G401 (cell line): ENCODE data around the gene NPY4R2. TPM values are rescaled to one million over a fixed set of nuclear protein-coding genes. Genes with fewer than 3 reads are reported as not detected.
"Not testable (repeated sequence)": the region's sequence is repeated elsewhere in the genome, so short reads cannot be mapped to it uniquely, and the experiment has no call there.

Source experiments
- DNase-seq: peaks from one replicate; pipeline ENCODE4 v3.0.0-alpha.2; 2015; ENCODE audit warnings: low spot score
- in situ Hi-C: cut with HindIII; loops from 2 replicates; pipeline ENCODE4 v1.10.0; 2016; ENCODE audit warnings: low sequenced_read_pairs, mixed read lengths
- total RNA-seq: library from RNA; depleted of rRNA; stranded (reverse); fragments of >200 nt; shearing (Covaris generic); gene quantifications from 2 replicates; pipeline ENCODE4 v1.2.3, GENCODE V29; 2014; rRNA removed

Gene NPY4R2, protein sequence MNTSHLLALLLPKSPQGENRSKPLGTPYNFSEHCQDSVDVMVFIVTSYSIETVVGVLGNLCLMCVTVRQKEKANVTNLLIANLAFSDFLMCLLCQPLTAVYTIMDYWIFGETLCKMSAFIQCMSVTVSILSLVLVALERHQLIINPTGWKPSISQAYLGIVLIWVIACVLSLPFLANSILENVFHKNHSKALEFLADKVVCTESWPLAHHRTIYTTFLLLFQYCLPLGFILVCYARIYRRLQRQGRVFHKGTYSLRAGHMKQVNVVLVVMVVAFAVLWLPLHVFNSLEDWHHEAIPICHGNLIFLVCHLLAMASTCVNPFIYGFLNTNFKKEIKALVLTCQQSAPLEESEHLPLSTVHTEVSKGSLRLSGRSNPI
- not detected in 2 replicates for total RNA-seq

DNA sequence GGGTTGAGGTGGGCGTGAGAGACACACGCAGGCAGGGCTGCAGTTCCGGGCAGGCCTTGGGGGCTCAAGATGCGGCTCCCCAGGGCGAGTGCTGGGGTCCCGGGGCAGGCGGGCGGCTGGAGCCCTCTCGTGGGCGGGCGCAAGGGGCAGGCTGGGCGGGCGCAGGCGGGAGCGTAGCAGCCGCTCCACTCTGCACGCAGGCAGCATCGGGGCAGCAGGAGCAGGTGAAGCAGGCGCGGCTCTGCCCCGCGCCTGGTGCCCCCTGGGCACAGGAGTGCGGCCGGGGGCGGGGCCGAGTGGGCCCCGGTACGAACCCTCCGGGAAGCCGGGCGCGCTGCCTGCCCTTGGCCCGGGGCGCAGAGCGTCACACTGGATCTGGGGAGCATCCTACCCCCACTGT is at the start of gene NPY4R2:
Gene NPY4R2 (plus strand): TSS at position 188 of the 400 bp plus-strand sequence. CDS start 3,326 bp downstream, outside the sequence.
- DNase-seq, in situ Hi-C loops: not testable (repeated sequence)

DNA sequence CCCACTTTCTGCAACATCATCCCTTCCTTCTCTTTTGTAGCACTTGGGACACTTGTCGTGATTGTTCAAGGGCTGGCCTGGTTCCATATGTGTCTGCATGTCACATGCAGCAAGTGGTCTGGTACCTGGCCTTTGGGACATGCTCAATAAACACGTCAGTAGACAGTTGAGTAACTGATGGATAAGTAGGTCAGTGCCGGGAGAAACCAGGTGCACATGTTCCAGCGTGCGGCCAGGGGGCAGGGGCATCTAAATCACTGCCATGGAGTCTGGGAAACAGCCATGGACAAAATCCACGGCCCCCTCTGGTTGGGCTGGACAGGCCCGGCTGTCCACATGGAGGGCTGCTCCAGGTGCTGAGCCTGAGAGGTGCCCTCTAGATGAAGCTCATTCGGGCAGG is 47.6 kb upstream of the NPY4R2 start:
- DNase-seq, in situ Hi-C loops: not testable (repeated sequence)

DNA sequence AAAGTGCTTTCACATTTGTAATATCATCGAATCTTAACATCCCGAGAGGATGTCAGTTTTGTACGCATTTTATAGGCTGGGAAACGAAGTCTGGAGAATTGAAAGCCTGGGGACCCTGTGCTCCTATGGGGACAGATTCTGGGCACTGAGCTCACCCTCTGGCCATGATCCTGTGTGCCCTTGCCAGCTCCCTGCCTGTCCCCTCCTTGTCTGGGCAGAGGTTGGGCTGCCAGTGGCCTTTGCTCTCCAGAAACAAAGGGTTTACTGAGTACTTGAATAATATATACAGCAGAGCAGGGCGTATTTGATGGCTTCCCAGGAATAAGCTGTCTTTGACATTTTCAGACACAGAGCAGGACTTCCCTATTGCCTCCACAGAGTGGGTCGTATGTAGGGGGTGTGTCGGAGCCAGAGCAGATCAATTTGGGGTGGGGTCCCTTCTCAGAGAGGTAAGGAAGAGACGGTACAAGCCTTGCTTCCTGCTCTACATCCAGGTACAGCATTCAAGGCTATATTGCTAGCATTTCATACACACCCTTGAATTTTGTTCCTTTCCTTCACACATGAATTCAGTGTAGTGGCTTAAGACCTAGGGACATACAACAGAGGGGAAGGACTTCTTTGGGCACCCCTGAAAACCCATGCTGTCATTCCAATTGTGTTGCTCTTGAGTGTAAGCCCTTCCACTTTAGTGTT is 46.8 kb upstream of the NPY4R2 start:
- DNase-seq, in situ Hi-C loops: not testable (repeated sequence)

DNA sequence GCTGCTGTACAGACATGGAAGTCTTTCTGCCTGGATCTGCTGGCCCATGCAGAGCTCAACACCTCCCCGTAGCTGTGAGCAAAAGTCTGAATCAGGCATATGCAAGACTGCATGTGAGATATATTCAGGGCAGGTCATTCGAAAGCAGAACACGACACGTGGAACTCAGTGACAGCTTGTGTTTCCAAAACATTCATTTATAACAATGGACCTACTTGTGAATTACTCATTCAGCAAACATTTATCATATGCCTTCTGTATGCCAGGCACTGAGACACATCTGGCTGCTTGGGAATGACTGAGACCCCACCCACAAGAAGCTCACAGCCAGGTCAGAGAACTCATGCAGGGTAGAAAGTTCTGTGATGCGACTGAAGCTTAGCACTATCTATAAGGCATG is 46.2 kb upstream of the NPY4R2 start:
- in situ Hi-C loops, DNase-seq: not testable (repeated sequence)

DNA sequence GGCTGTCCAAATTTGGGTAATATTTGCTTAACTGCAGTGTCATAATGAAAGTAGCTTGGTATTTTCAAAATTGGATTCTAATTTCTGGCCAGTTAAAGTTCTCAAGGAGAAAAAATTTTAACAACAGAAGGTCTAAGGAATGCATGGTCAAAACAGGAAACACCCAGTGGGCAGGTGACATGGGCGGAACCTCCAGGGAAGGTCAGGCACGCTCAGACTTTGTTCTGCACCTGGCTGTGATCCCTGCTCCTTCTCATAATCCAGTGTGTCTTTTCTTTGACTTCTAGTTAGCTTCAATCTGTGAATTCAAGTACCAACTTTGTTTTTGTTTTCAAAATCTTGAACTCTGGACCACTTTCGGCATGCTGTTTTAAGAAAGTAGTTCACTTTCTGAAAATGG is 34.2 kb upstream of the NPY4R2 start:
- in situ Hi-C loops, DNase-seq: not testable (repeated sequence)

DNA sequence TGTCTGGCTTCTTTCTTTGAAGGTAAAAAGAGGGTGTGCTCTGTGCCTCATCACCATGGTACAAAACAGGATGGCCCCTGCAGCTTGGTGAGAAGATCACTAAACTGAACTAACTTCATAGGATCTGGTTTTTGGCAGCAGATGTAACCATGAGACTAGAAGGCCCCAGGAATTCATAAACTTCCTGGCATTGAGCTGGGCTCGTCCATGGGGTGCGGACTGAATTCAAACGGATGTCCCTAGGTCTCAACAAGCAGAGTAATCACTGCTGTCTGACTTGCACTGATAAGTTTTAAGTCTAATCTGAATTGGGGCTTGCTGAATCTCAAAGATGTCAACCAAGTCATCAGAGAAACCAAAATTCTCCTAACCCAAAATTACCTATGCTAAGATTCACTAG is 33.5 kb upstream of the NPY4R2 start:
- in situ Hi-C loops, DNase-seq: not testable (repeated sequence)

DNA sequence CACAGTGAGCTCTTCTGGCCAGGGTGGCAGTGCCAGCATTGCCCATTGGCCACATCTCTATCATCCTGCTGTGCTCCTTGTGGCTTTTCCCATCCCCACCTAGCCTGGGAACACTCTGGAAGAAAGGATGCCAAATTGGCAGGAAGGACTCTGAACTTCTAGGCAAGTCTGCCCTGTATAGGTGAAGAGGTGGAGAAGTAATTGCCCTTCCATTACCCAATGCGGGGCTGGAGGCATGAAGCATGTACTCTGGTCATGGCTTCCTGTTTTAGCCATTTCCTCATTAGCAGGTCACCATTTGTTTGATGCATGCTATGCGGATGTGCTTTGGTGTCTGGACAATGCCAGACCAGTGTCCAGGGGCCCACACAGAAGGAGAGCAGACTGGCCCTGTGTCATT is 32.1 kb upstream of the NPY4R2 start:
- DNase-seq, in situ Hi-C loops: not testable (repeated sequence)

DNA sequence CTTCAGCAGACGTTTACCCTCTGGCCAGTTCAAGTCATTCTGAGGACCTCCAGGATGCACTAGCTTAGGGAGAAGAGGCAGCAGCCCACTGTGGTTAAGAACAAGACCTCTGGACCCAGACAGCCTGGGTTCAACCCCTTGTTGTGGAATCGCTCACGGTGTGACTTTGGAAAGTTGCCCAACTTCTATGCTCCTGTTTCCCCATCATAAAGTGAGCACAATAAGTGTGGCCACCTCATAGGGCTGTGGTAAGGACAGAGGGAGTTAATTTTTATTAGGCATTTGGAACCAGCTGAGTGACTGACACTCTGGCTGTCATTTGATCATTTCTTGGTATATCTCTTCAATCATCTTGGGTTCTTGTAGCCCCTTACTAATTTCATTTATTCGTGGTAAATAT is 31.6 kb upstream of the NPY4R2 start:
- in situ Hi-C loops, DNase-seq: not testable (repeated sequence)

DNA sequence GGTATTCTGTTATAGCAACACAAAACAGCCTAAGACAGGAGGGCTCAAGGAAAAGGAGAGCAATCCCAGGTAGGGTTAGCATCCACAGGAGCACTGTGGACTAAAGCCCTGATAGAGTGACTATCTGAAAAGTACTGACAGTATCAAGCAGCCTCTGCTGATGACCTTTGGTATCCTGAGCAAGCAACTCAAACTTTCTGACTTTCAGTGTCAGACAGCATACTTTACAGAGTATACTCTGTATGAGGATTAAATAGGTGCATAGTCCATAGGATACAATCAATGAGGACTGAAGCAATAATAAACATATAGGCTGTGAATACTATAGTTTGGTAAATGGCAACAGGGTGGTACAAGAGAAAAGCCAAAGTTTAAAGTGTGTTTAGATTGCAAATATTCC is 27.7 kb upstream of the NPY4R2 start:
- in situ Hi-C loops, DNase-seq: not testable (repeated sequence)

DNA sequence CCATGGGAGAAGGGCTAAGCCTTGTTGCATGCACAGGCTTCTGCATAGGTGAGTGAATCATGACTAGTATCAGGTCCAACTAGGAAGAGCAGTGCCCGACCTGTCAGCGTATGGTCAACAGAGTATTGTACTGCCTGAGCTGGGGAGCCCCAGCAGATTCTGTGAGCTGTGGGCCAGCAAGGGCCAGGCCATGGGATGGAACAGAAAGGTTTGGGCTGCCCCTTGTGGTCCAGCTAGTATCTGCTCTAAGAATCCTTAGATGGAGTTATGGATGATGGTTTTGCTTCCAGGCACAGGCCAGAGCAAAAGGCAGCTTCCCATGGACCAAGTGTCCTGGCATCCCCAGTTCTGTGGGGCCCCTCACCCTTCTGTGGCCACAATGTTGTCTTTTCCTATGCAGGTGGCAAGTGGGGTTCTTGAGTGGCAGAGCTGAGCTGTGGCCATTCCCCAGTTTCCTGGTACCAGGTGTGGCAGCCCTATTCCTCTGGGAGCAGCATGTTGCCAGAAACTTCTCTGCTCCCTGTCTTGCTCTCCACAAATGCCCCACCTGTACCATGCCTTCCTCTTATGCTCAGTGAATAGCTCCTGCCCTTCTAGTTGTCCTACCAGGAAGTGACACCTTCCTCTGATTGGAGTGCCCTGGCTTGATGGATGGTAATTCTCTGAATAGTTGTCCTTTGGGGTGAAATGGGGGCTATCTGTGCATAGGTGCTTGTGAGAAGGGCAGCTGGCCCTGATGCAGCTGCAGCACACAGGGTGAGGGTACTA is 25.8 kb upstream of the NPY4R2 start:
- peak; percentile 35 for DNase-seq
- in situ Hi-C loops = not testable (repeated sequence)

DNA sequence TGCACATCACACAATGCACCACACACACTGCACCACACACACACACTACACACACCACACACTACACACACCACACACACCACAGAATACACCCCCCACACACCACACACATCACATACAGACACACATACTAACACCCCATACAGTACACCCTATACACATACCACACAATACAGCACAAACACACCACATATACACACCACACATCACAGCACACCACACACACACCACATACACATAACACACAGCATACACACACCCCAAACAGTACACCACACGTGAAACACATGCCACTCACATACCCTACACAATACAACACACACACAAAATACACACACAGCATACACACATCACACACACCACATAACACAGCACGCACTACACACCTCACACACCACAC is 23.9 kb upstream of the NPY4R2 start:
- in situ Hi-C loops, DNase-seq: not testable (repeated sequence)

DNA sequence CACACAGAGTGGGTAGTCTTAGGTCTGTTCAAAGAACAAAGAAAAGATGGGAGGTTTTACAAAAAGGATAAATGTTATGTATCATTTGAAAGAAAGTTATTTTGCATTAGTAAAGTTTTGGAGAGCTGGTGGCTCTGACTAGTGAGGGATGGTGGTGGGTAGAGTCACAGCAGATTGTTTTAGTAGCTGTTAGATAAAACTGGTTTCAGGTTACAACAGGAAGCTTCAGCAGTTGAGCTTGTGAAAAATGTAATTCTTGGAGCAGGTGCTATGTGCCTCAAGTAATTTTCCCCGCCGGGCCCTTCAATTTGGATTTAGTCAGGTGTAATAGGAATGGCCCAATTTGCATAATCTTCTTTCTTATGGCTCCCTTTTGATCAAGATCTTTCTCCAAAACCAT is 20.6 kb upstream of the NPY4R2 start:
- in situ Hi-C loops, DNase-seq: not testable (repeated sequence)

DNA sequence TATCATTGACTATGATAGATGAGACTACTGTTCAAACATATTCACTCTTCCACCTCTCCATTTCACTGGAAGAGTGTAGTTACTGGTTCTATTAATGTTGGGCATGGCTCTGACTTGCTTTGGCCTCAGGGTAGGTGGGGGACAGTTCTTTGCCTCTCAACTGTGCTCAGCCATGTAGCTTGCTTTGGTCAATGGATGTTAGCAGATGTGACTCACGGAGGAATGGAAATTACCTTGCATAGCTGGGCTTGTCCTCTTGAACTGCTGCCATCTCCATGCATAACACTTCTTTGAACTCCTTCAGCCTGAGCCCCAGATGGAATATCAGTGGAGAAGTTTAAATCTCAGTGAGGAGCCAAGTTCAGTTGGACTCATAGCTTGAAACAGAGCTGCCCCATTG is 9.1 kb upstream of the NPY4R2 start:
- DNase-seq, in situ Hi-C loops: not testable (repeated sequence)

DNA sequence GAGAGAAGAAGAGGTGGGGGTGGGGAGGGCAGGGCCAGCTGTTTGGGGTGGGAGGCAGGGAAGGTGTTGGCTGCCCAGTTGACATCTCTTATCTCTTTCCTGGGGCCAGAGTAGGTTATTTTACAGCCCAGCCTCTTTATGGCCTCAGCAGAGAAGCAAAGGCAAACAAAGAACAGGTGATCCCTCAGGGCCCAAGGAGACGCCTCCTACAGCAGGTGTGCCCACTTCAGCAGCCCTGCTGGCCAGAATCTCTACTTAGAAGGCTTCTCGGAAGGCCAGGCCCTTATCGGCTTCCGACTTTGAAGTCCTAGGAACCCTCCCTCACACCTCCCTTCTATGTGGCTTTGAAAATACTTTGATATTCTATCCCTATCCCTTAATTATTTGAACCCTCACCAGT is 8.0 kb upstream of the NPY4R2 start:
- DNase-seq, in situ Hi-C loops: not testable (repeated sequence)

DNA sequence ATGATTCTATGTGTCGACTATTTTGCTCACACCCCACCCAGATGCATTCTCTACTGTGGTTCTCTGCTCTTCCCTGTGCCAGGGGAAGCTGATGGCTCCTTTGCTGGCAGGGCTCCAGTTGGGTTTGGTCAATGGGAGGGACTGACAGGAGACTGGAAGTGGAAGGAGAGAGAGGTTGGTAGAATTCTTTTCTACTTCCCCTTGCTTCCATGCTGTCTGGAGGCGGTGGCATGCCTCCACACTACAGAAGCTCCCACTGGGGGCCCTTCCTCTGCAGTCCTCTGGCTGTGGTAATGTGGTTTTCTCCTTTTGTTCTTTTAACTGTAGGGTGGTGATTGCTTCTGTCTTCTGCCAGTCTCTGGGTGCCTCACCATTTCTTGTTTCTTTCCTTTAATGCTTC is 4.4 kb upstream of the NPY4R2 start:
- DNase-seq, in situ Hi-C loops: not testable (repeated sequence)

DNA sequence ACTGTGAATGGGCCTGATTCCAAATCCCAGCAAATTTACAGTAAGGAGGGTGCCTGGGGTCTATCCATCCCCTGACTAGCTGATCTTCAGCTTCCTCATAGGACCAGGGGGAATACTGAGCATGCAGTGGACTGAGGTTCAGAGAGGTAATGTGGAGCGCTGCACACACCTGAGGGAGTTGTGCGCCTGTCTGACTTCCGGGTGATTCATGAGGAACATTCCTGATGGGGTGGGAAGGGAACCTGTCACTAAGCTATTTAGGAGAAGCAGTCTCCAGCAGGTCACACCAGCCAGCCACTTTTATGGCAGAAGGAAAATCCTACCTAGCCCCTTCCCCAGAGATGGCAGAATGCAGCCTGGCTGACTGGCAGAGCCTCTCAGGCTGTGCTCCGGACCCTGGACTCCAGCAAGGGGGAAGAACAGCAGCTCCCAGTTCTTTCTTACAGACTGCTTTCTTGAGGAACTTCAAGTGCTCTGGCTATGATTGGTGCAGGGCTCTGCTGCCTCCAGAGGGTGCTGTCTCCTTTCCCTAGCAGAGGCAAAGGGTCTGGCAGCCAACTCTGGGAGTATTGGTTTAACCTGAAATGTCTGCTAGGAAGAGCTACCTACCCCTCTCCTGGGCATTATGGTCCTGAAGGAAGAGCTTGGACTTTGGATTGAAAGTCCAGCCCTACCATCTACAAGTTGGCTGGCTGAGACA is 2.5 kb upstream of the NPY4R2 start:
- in situ Hi-C loops, DNase-seq: not testable (repeated sequence)

DNA sequence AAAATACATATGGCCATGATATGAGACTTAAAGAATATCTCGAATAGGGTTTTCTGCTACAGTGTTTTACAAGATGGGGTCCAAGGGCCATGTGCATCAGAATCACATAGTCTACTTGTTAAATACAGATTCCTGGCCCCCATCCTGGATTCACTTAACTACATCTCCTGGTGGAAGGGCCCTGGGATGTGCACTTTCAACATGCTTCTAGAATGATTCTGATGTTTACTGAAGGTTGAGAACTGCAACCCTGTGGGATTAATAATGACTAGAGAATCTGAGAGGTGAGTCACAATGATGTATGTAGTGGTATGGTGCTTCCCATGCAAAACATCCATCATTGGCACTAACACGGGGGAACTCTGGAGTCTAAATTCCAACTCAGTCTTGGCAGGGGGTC is 2.1 kb downstream of the NPY4R2 start:
- in situ Hi-C loops, DNase-seq: not testable (repeated sequence)

DNA sequence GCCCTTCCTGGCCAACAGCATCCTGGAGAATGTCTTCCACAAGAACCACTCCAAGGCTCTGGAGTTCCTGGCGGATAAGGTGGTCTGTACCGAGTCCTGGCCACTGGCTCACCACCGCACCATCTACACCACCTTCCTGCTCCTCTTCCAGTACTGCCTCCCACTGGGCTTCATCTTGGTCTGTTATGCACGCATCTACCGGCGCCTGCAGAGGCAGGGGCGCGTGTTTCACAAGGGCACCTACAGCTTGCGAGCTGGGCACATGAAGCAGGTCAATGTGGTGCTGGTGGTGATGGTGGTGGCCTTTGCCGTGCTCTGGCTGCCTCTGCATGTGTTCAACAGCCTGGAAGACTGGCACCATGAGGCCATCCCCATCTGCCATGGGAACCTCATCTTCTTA is 4.0 kb downstream of the NPY4R2 start:
- DNase-seq, in situ Hi-C loops: not testable (repeated sequence)

DNA sequence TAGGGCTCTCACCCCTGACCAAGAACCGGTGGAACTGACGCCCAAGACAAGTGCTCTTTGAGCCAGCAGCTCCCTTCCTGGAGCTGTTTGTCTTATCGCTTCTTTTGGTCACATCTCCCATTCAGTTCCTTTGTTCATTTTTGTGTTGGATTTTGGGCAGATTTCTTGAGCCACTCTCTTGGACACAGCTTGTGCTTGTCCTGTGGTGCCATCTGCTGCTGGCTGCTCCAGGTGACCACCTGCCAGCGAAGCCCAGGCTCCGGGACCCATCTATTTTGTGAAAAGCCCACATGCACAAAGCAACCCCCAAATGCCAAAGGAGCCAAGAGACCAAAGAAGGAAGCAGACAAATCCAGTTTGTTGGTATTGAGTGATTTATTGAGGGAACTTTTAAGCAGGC is 6.2 kb downstream of the NPY4R2 start:
- DNase-seq = peak; percentile 1
- in situ Hi-C loops = not testable (repeated sequence)
